Activated CD4-positive, CD25-positive, alpha-beta regulatory T cell (primary cell): Measurements from ENCODE around the gene SIK2.
"Not testable (repeated sequence)": the region's sequence is repeated elsewhere in the genome, so short reads cannot be mapped to it uniquely, and the experiment has no call there.

Source experiments
- DNase-seq, 4 experiments: peaks; one replicate each; lab custom pipeline; 2025; lab: John Stamatoyannopoulos, UW

Gene SIK2

DNA sequence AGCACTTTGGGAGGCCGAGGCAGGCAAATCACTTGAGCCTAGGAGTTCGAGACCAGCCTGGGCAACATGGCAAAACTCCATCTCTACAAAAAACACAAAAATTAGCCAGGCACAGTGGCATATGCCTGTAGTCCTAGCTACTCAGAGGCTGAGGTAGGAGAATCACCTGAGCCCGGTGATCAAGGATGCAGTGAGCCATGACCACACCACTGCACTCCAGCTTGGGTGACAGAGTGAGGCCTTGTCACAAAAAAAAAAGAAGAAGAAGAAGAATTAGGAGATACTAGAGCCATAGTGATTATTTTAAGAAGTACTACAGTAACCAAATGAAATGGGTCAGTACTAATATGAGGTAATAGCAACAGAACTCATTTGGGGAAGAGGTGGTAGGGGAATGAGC, 56.2 kb downstream of the SIK2 start:
- not testable (repeated sequence) for DNase-seq

DNA sequence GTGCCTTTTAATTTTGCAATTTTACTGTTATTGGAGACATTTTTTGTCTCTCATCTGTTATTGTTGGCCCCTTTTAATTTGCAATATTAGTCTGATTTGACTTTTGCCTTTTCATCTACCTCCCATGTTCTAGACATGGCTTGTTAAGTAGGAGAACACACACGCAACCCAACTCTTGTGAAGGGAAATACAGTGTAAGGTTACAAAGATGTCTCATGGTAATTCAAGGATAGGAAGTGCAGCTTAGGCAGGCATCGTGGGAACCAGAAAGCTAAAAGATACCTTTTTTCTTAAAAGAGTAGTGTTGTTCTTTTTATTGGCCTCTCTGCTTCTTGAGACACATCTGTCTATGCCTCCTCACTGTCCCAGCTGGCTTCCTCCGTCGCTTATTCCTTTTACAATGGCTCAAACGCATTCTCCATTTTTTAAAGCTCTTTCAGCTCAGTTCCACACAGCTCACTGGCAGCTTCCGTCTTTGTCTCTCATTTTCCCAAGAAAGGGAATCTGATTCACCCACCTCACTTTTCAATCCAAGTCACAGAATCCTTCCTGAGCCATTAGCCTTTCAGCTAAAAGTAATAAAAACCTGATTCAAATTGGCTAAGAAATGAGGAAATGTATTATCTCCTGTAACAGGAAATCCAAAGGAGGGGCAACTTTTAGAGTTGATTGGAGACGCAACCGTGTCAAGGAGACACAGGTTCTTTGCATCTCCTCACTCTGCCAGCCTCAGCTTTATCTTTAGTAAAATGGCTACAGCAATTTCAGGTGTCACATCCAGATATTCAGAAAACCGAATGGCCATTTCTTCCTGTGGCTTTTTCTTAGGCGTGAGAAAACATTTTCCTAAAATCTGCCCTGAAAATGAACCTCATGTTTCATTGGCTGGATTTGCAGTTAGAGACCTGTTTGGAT, 57.2 kb downstream of the SIK2 start:
- no peak for DNase-seq

DNA sequence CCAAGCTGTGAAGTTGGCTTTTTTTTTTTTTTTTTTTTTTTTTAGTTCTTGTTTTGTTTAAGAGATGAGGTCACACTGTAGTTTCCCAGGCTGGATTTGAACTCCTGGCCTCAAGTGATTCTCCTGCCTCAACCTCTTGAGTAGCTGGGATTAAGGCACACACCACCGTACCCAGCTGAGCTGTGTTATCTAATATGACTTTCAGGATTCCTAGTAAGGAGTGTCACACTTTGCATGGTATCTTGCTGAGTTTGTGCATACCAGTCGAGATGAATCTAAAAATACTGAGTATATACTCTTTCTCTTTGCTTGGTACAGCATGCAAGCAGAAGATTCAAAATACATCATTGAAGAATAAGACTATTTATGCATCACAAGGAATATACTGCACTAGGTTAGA, 58.6 kb downstream of the SIK2 start:
- no peak for DNase-seq

DNA sequence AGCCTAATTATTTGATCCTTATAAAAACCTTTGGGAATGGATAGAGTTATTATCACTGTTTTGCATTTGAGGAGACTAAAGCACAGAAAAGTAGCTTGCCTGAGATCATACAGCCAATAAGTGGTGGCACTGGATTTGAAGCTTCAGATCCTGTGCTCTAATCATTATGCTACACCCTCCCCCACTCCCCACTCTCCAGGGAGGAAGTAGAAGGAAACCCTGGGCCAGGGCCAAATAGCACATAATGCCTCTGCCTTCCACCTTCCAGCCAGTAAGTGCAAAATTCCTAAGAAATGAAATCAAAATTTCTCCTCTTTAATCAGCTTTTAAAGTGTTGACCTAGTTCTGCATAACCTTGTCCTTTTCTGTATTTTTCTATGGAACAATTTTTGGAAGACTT, 61.6 kb downstream of the SIK2 start:
- DNase-seq: no peak

DNA sequence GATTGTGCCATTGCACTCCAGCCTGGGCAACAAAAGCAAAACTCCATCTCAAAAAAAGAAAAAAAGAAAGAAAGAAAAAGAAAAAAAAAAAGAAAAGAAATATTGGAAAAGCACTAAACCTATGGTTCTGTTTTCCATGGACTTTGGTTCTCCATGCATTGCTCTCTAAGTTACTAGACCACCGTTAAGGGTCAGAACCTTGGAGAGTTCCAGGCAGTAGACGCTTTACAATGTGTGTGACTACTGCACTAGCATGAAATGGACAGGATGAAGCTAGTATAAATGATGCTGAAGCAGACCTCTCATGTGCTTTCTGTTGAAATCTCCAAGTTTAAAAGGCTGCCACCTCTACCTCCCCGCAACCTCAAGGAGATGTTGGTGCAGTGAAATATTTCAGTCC, 63.5 kb downstream of the SIK2 start:
- no peak for DNase-seq

DNA sequence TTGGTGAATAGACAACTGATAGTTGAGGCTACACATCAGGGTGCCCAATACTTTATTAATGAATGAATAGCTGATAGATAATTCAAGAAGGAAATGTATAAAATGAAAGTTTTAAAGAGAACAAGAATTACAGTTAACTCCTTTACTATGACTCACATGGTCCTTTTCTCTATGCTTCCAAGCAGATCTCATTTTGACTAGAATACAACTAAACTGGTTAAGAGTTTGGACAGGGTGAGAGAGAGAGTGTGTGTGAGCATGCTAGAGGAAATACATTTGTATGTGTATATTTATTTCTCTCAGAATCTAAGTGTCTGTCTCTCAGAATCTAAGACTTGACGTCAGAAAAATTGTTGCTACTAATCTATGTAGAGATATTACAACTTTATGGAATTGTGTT, 66.7 kb downstream of the SIK2 start:
- DNase-seq: no peak

DNA sequence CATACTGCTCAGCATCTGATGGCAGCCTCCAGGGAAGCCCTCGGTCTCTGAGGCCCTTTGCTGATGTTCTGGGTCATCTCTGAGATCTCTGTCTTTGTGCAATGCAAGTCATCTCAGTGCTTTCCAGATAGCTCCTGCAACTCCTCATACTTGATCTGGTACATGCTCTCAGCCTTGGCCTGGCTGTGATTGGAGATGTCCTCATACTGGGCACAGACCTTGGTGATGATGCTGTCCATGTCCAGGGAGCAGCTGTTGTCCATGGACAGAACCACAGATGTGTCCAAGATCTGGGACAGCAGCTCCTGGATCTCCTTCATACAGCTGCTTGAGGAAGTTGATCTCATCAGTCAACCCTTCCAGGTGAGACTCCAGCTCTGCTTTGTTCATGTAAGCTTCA, 69.1 kb downstream of the SIK2 start:
- no peak for DNase-seq

DNA sequence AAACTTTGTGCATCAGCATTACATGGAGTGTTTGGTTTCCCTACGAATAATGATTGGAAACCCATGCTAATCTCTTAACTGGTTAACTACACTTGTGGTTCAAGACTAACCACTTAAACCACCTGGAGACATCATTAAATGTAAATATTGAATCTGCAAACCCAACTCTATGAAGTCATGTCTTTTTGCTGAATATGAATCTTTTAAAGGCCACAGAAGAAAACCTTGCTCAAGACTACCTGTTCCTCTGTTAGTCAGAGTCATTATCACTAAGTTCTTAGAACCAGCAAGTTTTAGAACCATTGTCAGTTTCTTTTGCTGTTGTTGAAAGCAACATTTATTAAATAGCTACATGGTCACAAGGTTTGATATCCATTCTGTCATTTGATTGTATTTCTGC, 70.7 kb downstream of the SIK2 start:
- DNase-seq: no peak

DNA sequence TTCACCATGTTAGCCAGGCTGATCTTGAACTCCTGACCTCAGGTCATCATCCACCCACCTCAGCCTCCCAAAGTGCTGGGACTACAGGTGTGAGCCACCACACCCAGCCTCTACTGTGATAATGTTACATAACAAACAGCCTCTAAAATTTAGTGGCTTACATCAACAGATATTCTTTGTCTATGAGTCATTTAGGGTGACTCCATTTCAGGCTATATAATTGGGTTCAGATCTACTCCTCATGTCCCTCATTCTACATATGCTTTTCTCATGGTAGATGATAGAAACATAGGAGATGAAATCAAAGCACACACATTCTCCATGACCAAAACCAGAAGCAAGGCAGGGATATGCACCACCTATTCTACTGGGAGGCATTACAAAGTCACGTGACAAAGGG, 72.7 kb downstream of the SIK2 start:
- no peak for DNase-seq

DNA sequence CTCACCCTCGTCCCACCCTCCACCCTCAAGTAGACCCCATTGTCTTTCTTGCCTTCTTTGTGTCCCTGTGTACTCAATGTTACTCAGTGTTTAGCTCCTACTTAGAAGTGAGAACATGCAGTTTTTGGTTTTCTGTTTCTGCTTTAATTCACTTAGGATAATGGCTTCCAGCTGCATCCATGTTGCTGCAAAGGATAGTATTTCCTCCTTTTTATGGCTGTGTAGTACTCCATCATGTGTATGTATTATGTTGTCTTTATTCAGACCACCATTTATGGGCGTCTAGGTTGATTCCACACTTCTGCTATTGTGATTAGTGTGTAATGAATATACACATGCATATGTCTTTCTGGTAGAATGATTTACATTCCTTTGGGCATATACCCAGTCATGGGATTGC, 73.6 kb downstream of the SIK2 start:
- DNase-seq: no peak

DNA sequence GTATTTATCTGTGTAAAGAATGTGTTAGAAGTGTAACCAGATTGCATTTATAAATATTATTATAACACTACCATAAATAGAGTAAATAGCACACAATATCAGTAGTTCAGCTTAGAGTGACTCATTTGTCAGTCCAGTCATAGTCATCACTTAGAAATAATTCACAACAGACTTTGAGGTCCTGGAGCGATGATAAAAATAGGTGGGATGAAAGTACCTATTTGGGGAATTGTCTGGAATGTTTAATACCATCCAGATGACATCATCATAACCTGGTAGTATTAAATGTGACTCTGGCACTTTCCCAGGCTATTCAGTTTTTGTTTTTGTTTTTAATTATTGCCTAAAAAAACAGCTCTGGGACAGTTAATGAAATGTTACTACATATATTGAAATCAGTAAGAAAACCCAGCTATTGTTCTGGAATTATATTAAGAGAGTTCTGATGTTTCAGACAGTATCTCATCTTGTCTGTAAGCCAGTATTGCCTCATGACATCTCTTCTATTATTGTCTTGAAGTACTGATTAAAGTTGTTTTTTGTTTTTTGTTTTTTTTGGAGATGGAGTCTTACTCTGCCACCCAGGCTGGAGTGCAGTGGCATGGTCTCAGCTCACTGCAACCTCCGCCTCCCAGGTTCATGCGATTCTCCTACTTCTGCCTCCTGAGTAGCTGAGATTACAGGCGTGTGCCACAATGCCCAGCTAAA, 74.8 kb downstream of the SIK2 start:
- DNase-seq: no peak

DNA sequence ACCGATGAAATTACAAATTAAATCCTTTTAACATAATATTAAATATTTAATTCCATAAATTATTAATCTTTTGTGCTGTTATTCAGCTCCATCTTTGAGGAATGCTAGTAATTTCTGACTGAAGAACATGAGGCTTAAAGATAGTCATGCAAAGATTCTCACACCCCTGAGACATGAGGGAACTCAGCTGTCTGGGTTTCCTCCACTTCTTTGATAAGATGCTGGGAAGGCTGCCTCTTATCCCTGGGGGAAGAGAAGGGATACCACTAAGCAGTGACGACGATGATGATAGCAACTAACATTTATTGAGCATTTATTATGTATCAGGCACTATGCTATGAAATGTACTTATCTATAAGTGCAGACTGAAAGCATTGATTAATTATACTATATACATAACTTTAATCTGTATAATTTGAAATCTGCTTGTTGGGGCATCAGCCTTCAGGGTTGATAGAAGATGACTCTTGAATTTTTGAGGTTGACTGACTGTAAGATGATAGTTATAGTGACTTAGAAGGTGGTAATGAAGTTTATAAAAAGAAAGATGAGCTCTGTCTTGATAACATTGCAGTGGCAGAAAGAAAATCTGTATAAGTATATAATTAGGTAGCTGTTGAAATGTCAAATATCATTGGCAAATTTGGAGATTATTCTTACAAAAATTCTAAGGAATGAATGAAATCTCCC, 78.4 kb downstream of the SIK2 start:
- DNase-seq: no peak

DNA sequence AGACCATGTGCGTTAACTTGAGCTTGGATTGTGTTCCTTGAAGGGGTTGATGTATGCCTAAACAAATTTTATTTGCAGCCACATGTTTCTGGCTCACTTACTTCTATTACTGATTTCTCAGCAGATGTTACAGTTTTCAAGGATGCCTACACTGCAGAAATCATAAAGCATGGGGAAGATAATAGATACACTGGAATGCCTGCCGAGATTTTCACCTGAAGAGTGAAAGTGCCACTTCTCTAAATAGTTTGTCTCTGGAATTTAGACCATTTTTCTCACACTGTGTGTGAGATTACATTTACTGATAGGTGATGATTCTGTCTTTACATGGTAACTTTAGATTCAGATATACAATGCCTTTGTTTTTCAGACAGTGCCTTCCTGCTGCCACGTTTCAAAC, 81.6 kb downstream of the SIK2 start:
- no peak for DNase-seq

DNA sequence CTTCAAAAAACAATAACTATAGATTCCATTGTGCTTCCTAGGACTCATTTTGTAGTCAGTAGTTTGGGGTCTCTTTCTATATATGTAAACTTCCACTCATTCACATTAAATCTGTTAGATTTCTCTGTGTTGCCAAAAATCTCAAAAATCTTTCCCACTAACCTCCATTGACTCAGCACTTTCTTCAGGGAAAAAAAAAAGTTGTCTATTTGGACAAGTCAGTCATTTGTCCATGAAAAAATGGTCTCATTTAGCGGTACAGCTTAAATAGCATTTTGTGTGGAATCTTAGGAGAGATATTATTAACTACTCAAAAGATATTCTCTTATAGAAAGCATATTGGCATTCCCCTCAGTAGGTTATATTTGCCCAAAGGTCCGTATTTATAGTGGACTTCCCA, 82.0 kb downstream of the SIK2 start:
- no peak for DNase-seq

DNA sequence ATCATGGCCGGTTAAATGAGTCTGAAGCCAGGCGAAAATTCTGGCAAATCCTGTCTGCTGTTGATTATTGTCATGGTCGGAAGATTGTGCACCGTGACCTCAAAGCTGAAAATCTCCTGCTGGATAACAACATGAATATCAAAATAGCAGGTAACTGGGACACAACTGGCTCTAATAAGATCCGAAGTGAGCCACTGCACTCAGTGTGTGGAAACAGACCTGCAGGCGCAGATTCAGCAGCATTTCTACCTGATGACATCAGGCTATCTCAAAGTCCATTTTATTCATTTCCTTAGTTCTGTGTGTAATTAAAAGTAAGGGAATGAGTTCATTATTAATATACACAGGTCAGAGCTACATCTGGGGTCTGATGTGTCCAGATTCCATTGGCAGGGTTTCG, 85.8 kb downstream of the SIK2 start:
- DNase-seq: no peak

DNA sequence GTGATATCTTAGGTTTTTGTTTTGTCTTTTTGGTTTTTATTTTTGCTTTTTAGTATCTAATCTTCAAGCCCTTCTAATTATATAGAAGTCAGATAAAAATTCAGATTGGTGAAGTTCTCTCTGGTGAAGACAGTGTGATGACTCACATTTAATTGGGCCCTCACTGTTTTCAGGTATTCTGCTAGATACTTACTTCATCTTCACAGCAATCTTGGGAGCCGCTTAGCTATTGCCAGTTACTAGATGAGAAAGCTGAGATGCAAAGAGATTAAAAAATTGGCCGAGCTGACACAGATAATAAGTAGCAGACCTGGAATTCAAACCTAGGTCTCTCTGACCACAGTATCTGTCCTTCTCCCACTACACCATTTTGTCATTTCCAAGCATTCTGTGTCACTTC, 88.9 kb downstream of the SIK2 start:
- no peak for DNase-seq

DNA sequence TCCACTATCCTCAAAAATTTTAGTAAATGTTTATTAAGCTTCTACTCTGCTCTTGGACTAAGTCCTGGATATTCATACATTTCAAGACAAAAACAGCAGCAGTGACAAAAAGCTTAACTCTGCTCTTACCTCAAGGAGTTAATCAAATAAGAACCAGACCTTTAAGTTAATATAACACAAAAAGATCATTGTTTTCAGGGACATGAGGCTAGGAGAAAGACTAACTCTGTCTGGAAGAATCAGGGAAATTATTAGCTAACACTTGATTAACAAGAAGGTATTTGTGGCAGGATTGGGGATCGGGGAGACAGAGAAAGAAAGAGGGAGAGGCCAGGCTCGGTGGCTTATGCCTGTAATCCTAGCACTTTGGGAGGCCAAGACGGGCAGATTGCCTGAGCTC, 89.5 kb downstream of the SIK2 start:
- no peak for DNase-seq

DNA sequence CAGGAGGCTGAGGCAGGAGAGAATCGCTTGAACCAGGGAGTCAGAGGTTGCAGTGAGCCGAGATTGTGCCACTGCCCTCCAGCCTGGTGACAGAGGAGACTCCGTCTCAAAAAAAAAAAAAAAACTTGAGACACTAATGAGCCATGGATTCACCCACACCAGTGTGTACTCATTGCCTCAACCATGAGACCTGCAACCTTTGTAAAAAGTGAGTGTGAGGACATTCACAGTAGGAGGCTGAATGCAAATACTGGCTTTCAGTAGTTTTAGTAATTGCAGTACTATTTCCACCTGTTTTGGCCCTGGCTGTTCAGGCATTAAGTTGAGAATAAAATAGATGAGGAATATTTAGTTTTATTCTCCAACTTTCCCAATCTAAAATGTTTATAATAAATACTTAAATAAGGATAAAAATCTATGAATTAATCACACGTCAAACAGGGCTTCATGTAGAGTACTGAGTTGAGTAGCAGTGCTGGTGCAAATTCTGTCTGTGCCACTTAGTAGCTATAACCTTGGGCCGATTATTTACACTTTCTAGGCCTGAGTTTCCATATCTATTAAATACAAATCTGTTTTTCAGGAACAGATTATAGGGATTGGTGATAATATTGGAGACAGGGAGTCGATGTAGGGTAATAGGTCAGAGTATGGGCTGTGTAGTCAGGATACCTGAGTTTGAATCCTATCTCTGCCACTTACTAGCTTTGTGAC, 91.1 kb downstream of the SIK2 start:
- no peak for DNase-seq

DNA sequence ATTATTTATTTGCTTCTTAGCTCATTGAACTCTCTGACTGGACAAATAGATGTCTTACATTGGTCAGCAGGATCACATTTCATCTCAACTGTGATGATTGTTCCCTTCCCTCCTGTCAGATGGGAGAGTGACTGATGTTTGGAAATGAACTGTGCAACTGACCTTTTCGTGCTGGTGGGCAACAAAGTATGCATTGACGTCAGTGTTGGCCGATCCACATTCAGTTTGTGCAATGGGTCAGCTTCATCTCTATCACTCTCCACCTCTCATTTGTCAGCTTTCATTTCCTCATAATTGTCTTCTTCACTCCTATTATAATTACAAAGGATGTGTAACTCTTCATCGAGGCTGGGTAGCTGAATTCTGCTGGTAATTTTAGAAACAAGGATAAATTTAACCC, 92.6 kb downstream of the SIK2 start:
- no peak for DNase-seq

DNA sequence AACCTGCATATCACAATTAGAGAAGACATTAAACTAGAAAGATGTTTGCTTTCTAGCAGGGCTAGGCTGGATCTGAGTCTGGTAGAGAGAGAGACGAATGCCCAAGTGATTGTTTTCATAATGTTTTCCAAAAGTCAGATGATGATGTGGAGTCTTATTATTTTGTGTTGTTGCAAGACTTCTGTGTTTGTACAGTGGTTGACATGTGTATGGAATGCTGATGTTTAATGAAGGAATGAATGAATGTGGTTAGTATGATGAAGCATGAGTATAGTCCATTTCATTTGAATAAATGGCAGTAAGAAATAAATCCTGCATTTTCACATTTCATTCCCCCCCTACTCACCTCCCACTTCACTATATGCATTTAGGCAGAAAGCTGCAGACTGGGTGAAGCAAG, 94.3 kb downstream of the SIK2 start:
- DNase-seq: no peak

DNA sequence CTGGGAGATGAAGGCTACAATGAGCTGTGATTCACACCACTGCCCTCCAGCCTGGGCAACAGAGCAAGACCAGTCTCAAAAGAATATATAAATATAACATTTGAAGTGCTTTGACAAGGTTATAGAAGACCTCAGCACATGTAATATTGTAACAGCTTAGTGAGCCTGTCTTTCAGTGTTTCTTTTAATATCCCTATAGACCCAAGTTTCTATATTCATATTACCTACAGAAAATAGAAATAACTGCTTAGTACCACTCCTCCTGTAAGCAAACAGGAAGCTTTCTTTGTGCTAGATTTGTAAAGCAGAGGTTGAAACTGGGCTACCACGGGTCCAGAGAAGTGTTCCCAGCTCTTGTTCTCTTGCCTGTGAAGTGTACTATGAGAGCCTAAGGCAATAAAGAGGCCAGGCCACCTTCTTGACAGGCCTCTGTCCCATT, 95.7 kb downstream of the SIK2 start:
- no peak for DNase-seq

DNA sequence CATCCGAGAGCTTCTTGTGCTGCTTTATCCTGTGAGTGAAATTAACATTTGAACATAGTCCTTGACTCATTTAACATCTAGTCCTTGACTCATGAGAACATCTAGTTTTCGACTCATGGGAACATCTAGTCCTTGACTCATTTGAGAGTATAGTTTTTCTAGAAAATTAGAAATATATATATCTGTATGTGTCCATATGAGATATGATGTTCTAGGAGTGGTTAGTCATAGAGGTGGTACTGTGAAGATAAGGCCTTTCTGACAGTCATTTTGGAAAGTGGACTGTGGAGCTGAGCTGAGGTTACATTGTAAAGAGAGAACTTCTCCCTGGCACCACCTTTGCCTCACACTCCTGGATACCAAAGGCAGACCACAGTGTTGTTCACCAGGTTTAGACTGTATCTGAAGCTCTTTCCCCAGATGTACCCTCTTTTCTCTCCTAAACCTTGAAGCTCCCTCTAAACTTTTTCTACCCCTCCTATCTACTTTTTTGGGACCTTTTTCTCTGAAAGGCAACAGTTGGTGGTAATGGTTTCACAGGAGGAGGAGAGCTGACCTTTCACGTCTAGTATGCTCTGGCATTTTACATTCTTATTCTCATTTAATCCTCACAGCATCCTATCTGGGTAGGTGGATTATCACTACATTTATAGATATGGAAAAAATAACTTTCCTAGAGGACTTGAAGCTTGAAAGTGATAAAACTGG, 96.8 kb downstream of the SIK2 start:
- DNase-seq: no peak
